Femur (tissue), 1 donor: ENCODE data around the gene CDH4.
"Not testable (repeated sequence)": the region's sequence is repeated elsewhere in the genome, so short reads cannot be mapped to it uniquely, and the experiment has no call there.

Experiments
- DNase-seq: peaks from one replicate; pipeline ENCODE4 v3.0.0-alpha.2; 2017

The CDH4 gene

DNA sequence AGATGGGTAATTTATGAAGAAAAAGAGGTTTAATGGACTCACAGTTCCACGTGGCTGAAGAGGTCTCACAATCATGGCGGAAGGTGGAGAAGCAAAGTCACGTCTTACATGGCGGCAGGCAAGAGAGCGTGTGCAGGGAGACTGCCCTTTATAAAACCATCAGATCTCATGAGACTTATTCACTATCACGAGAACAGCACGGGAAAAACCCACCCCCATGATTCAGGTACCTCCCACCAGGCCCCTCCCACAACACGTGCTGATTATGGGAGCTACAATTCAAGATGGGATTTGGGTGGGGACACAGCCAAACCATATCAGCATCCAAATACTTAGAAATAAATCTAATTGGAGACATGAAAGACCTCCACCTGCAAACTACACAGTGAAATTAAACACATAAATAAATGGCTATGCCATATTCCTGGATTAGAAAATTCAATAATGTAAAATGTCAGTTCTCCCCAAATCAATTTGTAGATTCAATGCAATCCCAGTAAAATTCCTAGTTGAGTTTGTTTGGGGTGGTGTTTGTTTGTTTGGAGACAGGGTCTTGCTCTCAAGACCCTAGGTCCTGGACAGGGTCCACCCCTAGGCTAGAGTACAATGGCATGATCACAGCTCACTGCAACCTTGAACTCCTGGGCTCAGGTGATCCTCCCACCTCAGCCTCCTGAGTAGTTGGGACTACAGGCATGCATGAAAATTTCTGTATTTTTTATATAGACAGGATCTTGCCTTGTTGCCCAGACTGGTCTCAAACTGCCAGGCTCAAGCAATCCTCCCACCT is 712.0 kb downstream of the CDH4 start:
- DNase-seq: no peak

GRCh38 chr20:61964675-61965605 is 712.9 kb downstream of the CDH4 start:
- DNase-seq: no peak

DNA sequence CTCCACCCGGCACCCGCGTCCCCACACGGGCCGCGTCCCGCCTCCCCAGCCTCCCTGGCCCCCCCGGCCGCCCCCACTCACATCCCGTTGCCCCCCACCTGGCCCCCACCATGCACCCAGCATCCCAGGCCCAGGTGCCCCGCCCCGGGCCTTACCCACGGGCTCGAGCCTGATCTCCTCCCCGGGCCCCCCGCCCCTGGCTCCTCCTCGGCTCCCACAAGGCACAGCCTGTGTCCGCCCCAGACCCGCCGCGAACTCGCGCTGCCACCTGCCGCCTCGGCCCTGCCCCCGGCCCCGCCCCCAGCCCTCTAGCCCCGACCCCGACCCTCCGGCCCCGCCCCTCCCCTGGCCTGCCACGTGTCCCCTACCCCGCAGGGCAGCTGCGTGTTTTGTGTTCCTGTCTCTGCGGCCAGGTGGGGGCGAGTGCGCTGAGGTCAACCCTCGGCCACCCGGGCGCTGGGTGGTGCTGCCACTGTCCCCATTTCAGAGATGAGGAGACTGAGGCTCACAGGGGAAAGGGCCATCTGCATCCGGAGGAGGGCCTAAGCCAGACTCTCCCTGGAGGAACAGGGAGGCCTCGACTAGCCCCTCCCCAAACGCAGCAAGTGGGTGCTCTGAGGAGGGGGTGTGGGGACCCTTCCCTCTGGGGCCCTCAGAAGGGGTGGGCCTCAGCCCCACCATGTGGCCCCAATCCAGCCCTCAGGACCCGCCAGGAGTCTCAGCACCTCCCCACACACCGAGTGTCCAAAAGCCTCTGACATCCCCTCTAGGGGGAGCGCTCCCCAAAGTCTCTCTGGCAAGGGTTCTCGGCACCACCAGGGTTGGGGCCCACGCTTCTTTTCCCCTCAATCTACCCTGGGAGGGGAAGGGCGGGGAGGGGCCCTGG is 713.8 kb downstream of the CDH4 start:
- DNase-seq: no peak

GRCh38 chr20:61966492-61967244 is 714.6 kb downstream of the CDH4 start:
- DNase-seq: no peak

DNA sequence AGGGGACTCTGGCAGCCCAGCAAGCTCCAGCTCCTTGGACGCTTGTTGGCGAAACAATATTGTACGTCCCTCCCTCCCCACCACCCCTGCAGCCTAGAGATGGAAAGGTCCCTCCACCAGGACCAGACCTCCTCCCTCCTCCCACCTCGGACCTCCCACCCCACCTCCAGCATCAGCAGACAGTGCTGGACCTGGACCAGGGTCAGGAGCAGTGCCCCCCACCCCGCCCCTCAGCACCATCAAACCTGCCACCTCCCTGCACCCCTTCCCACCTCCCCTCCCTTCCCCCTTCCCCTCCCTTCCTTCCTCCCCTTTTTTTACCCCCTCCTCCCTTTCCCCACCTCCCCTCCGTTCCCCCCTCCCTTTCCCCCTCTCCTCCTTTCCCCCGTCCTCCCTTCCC is 715.2 kb downstream of the CDH4 start:
- DNase-seq: no peak

DNA sequence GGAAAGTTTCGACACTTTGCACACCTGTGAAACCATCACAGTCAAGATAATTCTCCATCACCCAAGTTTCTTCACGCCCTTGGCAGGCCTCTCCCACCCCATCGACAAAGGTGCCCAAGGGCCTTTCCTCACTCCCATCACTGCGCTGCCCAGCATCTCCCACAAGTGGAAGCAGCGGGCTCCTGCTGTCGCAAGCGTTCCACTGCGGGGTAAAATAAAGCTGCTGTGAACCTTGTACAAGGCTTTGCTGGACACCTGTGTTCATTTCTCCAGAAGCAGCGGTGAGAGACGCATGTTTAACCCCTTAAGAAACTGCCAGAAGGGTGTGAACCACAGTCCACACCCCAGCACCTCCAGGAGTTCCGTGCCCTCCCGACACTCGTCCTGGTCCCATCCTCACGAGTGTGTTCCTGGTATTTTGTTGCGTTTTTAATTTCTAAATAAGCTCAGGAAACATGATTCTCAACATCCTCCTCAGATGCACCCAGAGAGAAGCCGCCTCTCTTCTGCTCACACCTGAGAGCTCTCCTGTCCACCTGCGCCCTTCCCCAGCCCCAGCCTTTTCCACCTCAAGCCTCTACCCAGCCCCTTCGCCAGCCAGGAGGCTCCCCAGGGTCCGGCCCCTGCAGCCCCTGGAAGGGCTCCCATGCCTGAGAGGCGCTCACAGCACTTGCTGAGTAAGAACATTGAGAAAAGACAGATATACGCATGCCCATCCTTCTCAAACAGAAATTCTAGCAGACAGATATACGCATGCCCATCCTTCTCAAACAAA is 716.2 kb downstream of the CDH4 start:
- no peak for DNase-seq

DNA sequence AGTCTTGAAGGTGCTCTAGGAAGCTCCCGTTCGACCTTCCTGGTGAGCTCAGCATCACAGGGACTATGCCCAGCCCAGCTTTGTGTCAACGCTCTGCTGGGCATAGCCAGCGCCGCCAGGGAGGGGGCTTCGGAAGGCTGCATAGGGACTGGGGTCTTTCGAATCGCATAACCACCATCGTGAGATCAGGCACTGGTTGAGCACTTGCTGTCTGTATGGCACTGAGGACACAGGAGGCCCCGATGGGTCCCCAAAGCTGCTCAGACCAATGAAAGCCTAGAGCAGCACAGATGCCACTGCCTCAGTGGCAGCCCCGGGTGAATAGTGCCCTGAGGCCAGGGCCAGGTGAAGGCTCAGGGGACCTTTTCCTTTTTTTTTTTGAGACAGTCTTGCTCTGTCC is 716.9 kb downstream of the CDH4 start:
- no peak for DNase-seq

- no peak for DNase-seq
These were observed 717.7 kb downstream of the CDH4 start for GRCh38 chr20:61969806-61970205.

DNA sequence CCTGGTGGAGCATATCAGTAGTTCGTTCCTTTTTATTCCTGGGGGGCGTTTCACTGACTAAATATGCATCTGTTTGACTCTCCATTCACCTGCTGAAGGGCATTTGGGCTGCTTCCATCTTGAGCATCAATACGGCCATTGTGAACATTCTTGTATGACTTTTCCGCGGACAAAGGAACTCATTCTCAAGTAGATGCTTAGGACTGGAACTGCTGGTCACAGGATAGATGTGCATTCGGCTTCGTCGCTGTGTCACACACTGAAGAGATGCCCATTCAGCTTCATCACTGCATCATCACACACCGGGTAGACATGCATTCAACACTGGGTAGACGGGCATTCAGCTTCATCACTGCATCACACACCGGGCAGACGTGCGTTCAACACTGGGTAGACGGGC is 718.3 kb downstream of the CDH4 start:
- DNase-seq: no peak

GRCh38 chr20:61971595-61971994 is 719.5 kb downstream of the CDH4 start:
- not testable (repeated sequence) for DNase-seq

GRCh38 chr20:61972636-61973508 is 720.8 kb downstream of the CDH4 start:
- DNase-seq: no peak

- DNase-seq: no peak
These were observed 721.7 kb downstream of the CDH4 start for GRCh38 chr20:61973515-61974356.

GRCh38 chr20:61974357-61974665 is 722.2 kb downstream of the CDH4 start:
- no peak for DNase-seq

DNA sequence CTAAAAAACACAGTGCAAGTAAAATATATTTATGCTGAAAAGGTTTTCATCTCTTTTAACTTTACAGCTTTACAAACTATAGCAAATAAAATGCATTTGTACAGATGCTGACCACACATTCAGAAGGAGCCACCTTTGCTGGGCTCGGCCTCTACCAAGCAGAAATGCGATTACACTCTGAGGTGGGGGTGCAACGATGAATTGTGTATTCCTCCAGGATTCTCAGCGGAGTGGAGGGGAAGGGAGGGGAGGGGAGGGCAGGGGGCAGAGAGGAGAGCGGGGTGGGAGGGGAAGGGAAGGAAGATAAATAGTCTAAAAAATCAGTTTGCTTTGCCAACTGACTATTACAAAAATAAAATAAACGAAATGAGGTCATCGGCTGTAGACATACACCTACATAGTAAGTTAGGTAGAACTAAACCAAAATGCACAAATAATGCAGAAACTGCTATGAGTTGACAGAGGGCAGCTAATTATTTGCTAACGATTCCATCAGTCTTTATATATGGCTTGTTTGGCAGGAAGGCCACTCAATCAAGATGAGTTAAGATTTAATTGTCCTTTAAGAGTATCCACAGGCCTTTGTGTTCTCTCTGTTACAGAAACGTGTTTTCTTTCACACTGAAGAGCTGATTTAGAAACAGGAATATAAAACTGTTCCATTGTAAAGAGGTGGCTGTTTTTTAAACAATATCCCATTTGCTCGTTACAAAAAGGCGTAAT is 723.5 kb downstream of the CDH4 start:
- no peak for DNase-seq

GRCh38 chr20:61976263-61976643 is 724.2 kb downstream of the CDH4 start:
- DNase-seq: no peak

- no peak for DNase-seq
These were observed 724.8 kb downstream of the CDH4 start for GRCh38 chr20:61976644-61977418.

- no peak for DNase-seq
These were observed 725.3 kb downstream of the CDH4 start for GRCh38 chr20:61977419-61977786.

- DNase-seq: no peak
These were observed 726.4 kb downstream of the CDH4 start for GRCh38 chr20:61978491-61978890.
